NOMO-1 (cell line): ENCODE data around the gene SLC38A11.
A peak's percentile ranks its signal among the peaks of the same experiment; 100 is the strongest.
"Not testable (repeated sequence)": the region's sequence is repeated elsewhere in the genome, so short reads cannot be mapped to it uniquely, and the experiment has no call there.

Experiments
- DNase-seq, 2 experiments: peaks; one replicate each; lab custom pipeline; 2025; ENCODE audit not compliant: unreplicated experiment in 2 of 2; lab: John Stamatoyannopoulos, UW

The SLC38A11 gene

DNA sequence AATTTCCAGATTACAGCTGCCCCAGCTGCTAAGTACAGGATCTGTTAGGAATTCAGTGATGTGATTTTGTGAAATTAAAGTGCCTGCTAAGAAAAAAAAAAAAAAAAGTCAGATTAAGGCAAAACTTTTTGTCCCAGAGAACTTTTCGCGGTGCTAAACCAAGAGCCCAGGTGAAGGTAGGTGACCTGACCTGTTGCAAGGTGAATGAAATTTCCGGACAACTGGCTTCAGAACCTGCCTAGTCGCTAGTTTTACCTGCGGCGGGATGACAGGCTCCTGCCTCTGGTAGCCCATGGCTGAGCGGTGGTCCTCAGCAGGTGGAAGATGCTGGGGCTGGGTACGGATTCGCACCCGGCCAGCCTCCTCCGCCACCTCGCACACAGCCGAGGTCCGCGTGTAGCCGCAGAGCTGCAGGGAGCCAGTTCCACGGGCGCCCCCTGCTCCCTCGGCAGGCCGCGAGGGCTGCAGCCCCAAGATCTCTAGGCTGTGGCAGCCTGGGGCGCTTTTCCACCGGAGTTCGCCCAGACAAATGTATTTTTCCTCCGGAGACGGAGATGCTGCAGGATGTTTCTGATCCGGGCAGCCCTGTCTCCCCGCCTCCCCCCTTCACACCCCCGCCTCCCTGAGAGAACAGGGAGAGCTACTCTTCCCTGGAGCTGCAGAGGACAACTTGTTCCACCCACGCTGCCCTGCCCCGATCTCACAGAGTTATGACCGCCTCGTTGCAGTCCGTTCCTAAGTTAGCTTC, at the start of gene SLC38A11:
TSS of gene SLC38A11 (minus strand) at position 572 of the 748 bp plus-strand sequence. CDS start at position 294, 278 bp downstream.
- DNase-seq = no peak

- no peak for DNase-seq
These were observed 48.3 kb upstream of the SLC38A11 start for GRCh38 chr2:165003443-165004130.

GRCh38 chr2:165002638-165003037, 47.3 kb upstream of the SLC38A11 start:
- DNase-seq = no peak

DNA sequence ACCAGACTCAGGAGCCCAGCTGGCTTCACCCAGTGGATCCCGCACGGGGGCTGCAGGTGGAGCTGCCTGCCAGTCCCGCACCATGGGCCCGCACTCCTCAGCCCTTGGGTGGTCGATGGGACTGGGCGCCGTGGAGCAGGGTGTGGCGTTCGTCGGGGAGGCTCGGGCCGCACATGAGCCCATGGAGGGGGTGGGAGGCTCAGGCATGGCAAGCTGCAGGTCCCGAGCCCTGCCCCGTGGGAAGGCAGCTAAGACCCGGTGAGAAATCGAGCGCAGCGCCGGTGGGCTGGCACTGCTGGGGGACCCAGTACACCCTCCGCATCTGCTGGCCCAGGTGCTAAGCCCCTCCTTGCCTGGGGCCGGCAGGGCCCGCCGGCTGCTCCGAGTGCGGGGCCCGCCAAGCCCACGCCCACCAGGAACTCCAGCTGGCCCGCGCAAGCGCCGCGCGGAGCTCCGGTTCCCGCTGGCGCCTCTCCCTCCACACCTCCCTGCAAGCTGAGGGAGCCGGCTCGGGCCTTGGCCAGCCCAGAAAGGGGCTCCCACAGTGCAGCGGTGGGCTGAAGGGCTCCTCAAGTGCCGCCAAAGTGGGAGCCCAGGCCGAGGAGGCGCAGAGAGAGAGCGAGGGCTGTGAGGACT, 39.5 kb upstream of the SLC38A11 start:
- DNase-seq = not testable (repeated sequence)

DNA sequence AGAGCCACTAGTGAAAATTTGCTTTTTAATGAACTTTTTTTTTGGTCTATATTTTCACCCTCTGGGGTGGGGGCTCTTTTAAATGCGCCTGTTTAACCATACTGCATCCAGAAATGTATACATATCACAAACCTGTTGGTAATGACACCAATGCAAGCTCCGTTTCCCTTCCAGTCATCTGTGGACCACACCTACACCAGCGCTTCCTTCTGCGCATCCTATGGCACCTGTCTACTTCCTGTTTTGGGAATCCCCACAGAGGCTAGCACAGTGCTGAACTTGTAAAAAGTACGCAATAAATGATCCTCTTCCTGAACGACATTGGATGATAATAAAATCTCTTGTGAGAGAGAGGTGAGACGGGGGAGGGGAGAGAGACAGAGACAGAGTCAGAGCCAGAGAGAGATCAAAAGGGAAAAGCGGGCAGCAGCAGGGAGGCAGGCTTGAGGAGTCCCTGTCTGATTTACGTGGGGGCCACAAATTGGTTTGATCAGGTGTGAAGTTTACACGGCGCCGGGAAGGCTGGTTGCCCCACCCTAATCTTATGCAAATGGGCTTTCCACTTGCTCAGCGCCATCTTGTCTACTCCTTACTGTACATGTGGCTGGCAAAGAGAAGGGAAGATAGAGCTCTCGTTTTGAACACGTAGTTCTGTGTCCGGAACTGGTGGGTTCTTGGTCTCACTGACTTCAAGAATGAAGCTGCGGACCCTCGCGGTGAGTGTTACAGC, 38.1 kb upstream of the SLC38A11 start:
- no peak for DNase-seq

- DNase-seq = peak; percentile 30 to 66
These were observed 37.5 kb upstream of the SLC38A11 start for GRCh38 chr2:164992818-164993217.

GRCh38 chr2:164992093-164992454, 36.7 kb upstream of the SLC38A11 start:
- DNase-seq = not testable (repeated sequence)

DNA sequence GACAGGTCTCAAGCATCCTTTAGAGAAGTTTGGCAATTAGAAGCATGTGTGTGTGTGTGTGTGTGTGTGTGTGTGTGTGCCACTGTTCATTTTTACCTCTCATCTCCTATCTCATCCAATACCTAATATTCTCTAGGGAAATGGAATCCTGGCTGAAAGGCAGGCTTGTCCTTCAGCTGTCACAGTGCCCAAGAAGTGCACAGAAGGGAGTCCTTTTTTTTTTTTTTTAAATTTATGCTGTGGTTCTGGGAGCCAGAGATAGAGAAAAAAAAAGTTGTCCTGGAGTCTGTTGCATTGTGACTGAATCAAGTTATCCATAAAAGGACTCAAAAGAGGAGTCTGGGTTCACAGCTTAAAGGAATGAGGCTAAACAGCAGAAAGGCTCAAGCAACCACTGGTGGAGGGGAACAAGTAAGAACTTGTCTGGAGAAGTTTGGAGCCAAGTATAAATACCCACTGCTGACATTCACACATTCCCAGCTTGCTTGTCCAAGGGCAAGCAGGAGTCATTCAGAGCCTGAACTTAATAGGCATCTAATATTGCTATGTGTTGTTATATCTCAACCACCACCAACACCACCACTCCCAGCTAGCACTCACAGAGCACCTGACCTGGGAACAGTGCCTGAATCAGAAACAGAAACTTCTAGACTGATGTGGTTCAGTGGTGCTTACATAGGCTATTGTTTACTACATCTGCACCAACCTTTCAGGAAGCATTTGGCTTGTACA, 36.2 kb upstream of the SLC38A11 start:
- DNase-seq = not testable (repeated sequence)

GRCh38 chr2:164990953-164991352, 35.6 kb upstream of the SLC38A11 start:
- DNase-seq = not testable (repeated sequence)

DNA sequence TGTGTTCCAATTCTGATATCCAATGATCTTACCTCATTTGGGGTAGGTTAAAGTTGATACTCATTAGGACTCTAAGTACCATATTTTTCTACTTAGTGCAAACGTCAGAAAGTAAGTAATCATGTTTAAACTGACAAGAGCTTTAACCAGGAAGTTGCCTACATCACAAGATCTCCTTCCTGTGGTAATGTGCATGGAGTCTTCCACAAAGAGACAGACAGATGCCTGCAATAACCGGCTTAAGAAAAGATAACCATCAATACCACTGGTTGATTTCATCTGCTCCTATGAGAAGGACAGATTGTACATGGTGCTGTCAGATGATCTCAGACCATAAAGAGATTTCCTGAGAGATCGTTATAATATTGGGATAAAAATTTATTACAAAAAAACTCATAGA, 33.5 kb upstream of the SLC38A11 start:
- not testable (repeated sequence) for DNase-seq

DNA sequence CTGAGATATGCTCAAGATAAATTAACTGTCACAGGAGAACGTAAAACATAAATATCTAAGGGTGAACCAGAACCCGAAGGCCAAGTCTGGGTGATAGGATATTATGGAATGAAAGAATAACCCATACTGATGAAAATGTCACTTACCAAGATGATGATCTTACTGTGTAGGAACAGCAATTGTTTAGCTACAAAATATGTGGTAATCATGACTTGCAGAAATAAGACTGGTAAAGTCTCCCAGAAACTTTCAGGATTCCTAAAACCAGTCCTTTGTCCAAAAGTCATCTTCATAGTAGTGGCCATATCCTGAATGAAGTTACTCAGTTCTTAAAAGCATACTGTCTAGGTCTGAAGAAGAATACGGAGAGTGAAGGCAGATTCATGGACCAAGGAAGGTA, 30.7 kb upstream of the SLC38A11 start:
- DNase-seq = not testable (repeated sequence)

- no peak for DNase-seq
These were observed 29.1 kb upstream of the SLC38A11 start for GRCh38 chr2:164984428-164984827.

GRCh38 chr2:164981217-164981990, 26.1 kb upstream of the SLC38A11 start:
- DNase-seq = no peak

GRCh38 chr2:164980688-164981087, 25.4 kb upstream of the SLC38A11 start:
- not testable (repeated sequence) for DNase-seq

- DNase-seq = no peak
These were observed 23.8 kb upstream of the SLC38A11 start for GRCh38 chr2:164979113-164979512.

- not testable (repeated sequence) for DNase-seq
These were observed 21.6 kb upstream of the SLC38A11 start for GRCh38 chr2:164976875-164977470.

GRCh38 chr2:164976301-164976700, 21.0 kb upstream of the SLC38A11 start:
- no peak for DNase-seq

DNA sequence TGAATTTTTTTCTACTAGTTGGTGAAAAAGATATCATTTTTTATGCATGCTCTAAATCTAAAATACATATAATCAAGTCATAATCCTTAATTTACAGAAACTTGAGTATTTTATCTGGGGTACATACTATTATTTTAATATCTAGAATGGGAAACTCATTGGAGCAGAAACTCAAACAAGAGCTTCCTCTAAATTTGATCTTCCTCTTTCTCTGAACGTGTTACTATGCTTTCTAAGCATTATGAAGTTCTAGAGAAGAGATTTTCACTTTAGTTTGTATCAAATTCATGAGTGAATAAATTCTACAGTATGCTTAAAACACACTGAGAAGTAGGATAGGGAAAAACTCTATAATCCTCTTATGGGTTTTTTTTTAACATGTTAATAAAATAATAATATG, 20.6 kb upstream of the SLC38A11 start:
- DNase-seq = peak in 1 of 2 experiments; percentile 95

GRCh38 chr2:164974221-164974620, 18.9 kb upstream of the SLC38A11 start:
- peak; percentile 48 to 74 for DNase-seq
